Measurements from ENCODE around the gene GJD4. TPM values are rescaled to one million over a fixed set of nuclear protein-coding genes. Genes with fewer than 3 reads are reported as not detected.

Gene GJD4
- total RNA-seq, 4 donors from 2014 or later: 0.42 to 1.2 TPM; not detected in 2

GRCh38 chr10:35573796-35574195, 31.3 kb upstream of the GJD4 start:
- Histone ChIP-seq H3K36me3 (peaks cover 24% of the 10 kb centered on the region), H3K27me3 (no peaks in the 10 kb centered on the region), H3K4me3 (no peak overlapping the region), H3K9me3 (no peaks in the 10 kb centered on the region), H3K27ac (no peak overlapping the region), H3K4me1 (peaks cover 5% of the 10 kb centered on the region)
- 71% methylated on average over 1 of the region's 1 CpG for WGBS
- DNase-seq (ENCODE audit: low spot score in 2 of 2): no peak
- TF ChIP-seq POLR2AphosphoS5 (IDR thresholded peaks at IDR 0.05): no peak
- no peak for TF ChIP-seq EP300 (IDR thresholded peaks at IDR 0.05)

- H3K27ac ChIP-seq: no peak overlapping the region
- peaks cover 16% of the 10 kb centered on the region for H3K36me3 ChIP-seq
- peaks cover 5% of the 10 kb centered on the region for H3K4me1 ChIP-seq
- no peaks in the 10 kb centered on the region for H3K9me3 ChIP-seq
- DNase-seq (ENCODE audit: low spot score in 2 of 2): no peak
- no peaks in the 10 kb centered on the region for H3K27me3 ChIP-seq
- H3K4me3 ChIP-seq: no peak overlapping the region
- 86% methylated on average over 5 of the region's 9 CpGs for WGBS
- no peak for TF ChIP-seq EP300 (IDR thresholded peaks at IDR 0.05)
Observed at GRCh38 chr10:35574924-35575352, 30.2 kb upstream of the GJD4 start.

DNA sequence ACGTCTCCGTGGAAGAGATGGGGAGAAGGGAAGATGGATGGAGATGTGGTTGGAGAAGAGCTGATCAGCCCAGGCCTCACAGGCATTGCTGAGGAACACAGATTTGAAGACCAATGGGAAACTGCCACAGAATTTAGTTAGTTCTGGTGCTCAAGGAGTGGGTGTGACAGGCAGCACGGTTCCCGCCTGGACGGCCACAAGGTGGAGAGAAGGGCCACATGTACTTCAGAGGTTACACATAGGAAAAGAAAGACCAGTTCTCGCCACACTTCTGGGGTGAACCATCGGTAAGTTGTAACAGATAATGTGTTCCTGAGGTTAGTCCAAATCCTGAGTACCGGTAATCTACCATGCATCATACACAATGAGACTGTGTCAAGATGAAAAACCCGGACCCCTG, 29.5 kb upstream of the GJD4 start:
- TF ChIP-seq POLR2AphosphoS5 (IDR thresholded peaks at IDR 0.05) (no peak), EP300 (IDR thresholded peaks at IDR 0.05) (no peak), POLR2A (IDR thresholded peaks at IDR 0.05) (no peak)
- TF ChIP-seq, protein P1, sequence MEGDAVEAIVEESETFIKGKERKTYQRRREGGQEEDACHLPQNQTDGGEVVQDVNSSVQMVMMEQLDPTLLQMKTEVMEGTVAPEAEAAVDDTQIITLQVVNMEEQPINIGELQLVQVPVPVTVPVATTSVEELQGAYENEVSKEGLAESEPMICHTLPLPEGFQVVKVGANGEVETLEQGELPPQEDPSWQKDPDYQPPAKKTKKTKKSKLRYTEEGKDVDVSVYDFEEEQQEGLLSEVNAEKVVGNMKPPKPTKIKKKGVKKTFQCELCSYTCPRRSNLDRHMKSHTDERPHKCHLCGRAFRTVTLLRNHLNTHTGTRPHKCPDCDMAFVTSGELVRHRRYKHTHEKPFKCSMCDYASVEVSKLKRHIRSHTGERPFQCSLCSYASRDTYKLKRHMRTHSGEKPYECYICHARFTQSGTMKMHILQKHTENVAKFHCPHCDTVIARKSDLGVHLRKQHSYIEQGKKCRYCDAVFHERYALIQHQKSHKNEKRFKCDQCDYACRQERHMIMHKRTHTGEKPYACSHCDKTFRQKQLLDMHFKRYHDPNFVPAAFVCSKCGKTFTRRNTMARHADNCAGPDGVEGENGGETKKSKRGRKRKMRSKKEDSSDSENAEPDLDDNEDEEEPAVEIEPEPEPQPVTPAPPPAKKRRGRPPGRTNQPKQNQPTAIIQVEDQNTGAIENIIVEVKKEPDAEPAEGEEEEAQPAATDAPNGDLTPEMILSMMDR (IDR thresholded peaks at IDR 0.05): no peak
- H3K4me1 ChIP-seq: peaks cover 5% of the 10 kb centered on the region
- peaks cover 14% of the 10 kb centered on the region for H3K36me3 ChIP-seq
- DNase-seq (ENCODE audit: low spot score in 2 of 2): no peak
- H3K27me3 ChIP-seq: no peaks in the 10 kb centered on the region
- H3K27ac ChIP-seq: no peak overlapping the region
- 98% methylated on average over 9 of the region's 9 CpGs for WGBS
- H3K4me3 ChIP-seq: no peak overlapping the region
- no peaks in the 10 kb centered on the region for H3K9me3 ChIP-seq

GRCh38 chr10:35576730-35577129, 28.4 kb upstream of the GJD4 start:
- Histone ChIP-seq H3K27me3 (no peaks in the 10 kb centered on the region), H3K4me3 (no peak overlapping the region), H3K9me3 (no peaks in the 10 kb centered on the region), H3K36me3 (peaks cover 12% of the 10 kb centered on the region), H3K4me1 (peaks cover 5% of the 10 kb centered on the region), H3K27ac (no peak overlapping the region)
- no peak for DNase-seq (ENCODE audit: low spot score in 2 of 2)
- WGBS: 95% methylated on average over 3 of the region's 3 CpGs
- TF ChIP-seq, protein P1 (IDR thresholded peaks at IDR 0.05): no peak

DNA sequence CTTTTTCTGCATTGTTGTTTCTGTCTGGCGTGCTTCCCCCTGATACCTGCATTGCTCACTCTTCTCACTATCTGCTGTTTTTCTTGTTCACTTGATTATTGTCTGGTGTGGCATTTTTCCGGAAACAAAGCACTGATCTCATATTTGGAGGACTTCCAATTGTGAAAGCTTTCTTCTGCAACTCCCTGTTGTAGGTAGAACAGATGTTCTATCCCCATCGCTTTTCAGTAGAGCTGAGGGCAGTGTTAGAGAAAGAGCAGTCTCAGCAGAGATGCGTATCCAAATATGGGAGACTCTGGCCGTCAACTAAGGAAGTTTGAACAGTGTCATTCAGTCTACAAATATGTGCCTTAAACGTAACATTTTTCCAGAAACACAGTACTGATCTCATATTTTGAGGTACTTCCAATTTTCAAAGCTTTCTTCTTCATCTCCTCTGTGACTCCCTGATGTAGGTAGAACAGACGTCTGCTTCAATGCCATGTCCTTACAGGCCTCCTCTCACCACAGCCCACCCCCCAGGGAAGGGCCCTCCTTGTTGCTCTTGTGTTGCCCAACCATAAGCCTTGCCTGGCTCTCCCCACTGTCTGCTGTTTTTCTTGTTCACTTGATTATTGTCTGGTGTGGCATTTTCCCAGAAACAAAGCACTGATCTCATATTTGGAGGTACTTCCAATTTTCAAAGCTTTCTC, 27.1 kb upstream of the GJD4 start:
- peaks cover 5% of the 10 kb centered on the region for H3K4me1 ChIP-seq
- no peaks in the 10 kb centered on the region for H3K9me3 ChIP-seq
- H3K4me3 ChIP-seq: no peak overlapping the region
- TF ChIP-seq, protein P1 (IDR thresholded peaks at IDR 0.05): no peak
- TF ChIP-seq POLR2A (IDR thresholded peaks at IDR 0.05): no peak
- TF ChIP-seq POLR2AphosphoS5 (IDR thresholded peaks at IDR 0.05): no peak
- no peak for TF ChIP-seq EP300 (IDR thresholded peaks at IDR 0.05)
- no peaks in the 10 kb centered on the region for H3K27me3 ChIP-seq
- H3K27ac ChIP-seq: no peak overlapping the region
- no peak for DNase-seq (ENCODE audit: low spot score in 2 of 2)
- peaks cover 8% of the 10 kb centered on the region for H3K36me3 ChIP-seq
- 30% methylated on average over 7 of the region's 7 CpGs for WGBS

GRCh38 chr10:35578618-35578956, 26.6 kb upstream of the GJD4 start:
- Histone ChIP-seq H3K27me3 (no peaks in the 10 kb centered on the region), H3K27ac (no peak overlapping the region), H3K4me1 (peaks cover 5% of the 10 kb centered on the region), H3K4me3 (no peak overlapping the region), H3K9me3 (no peaks in the 10 kb centered on the region), H3K36me3 (peaks cover 7% of the 10 kb centered on the region)
- 84% methylated on average over 4 of the region's 4 CpGs for WGBS
- no peak for TF ChIP-seq EP300 (IDR thresholded peaks at IDR 0.05)
- TF ChIP-seq POLR2A (IDR thresholded peaks at IDR 0.05): no peak
- TF ChIP-seq POLR2AphosphoS5 (IDR thresholded peaks at IDR 0.05): no peak
- TF ChIP-seq, protein P1 (IDR thresholded peaks at IDR 0.05): no peak
- no peak for DNase-seq (ENCODE audit: low spot score in 2 of 2)
